ENCODE results near the gene KCNIP4. TPM values are rescaled to one million over a fixed set of nuclear protein-coding genes. Genes with fewer than 3 reads are reported as not detected.

KCNIP4 gene
- polyA plus RNA-seq, 2 donors, result 0.12 TPM; not detected in 1

GRCh38 chr4:21198683-21199082, 749.9 kb downstream of the KCNIP4 start:
- no peak overlapping the region for H3K4me3 ChIP-seq (ENCODE audit: low read depth in 1 of 2, low read length in 2 of 2)
- H3K9me3 ChIP-seq (ENCODE audit: control insufficient read depth in 2 of 2, insufficient read depth in 1 of 2, low read depth in 1 of 2, low read length in 1 of 2), result peaks cover 0 to 2% of the 10 kb centered on the region in 2 donors
- no peaks in the 10 kb centered on the region for H3K36me3 ChIP-seq (ENCODE audit: control insufficient read depth in 2 of 2, insufficient read depth in 2 of 2, low read length in 1 of 2)
- no peaks in the 10 kb centered on the region for H3K27me3 ChIP-seq (ENCODE audit: control insufficient read depth in 1 of 2, insufficient read depth in 2 of 2, low read length in 2 of 2)
- H3K27ac ChIP-seq (ENCODE audit: low read depth in 2 of 2, low read length in 1 of 2), result no peak overlapping the region
- H3K4me1 ChIP-seq (ENCODE audit: control insufficient read depth in 2 of 2, insufficient read depth in 2 of 2, low read length in 1 of 2), result no peaks in the 10 kb centered on the region
- 93 to 99% methylated on average over 4 of the region's 4 CpGs for WGBS, 2 donors

DNA sequence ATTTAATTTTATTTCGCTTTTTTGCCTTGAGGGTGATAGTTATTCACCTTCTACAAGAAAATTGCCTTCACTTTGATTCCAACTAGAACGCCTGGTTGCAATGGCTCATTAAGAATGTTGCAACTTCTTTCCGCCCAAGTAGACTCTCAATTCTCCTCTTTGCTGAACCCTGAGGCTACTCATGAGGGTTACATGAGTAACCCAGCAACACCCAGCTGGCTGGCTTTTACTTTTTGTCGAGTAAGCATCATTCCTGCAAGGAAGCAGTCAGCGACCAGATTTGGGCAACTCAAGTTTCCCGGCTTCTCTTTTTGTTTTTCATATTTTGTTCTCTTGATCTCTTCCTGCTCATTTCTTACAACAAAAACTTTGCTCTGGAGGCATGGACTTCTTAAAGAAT, 752.9 kb downstream of the KCNIP4 start:
- no peaks in the 10 kb centered on the region for H3K36me3 ChIP-seq (ENCODE audit: control insufficient read depth in 2 of 2, insufficient read depth in 2 of 2, low read length in 1 of 2)
- H3K27ac ChIP-seq (ENCODE audit: low read depth in 2 of 2, low read length in 1 of 2), result no peak overlapping the region
- 49 to 67% methylated on average over 6 of the region's 6 CpGs for WGBS, 2 donors
- H3K4me3 ChIP-seq (ENCODE audit: low read depth in 1 of 2, low read length in 2 of 2), result no peak overlapping the region
- H3K9me3 ChIP-seq (ENCODE audit: control insufficient read depth in 2 of 2, insufficient read depth in 1 of 2, low read depth in 1 of 2, low read length in 1 of 2), result peaks cover 0 to 2% of the 10 kb centered on the region in 2 donors
- H3K27me3 ChIP-seq (ENCODE audit: control insufficient read depth in 1 of 2, insufficient read depth in 2 of 2, low read length in 2 of 2), result no peaks in the 10 kb centered on the region
- H3K4me1 ChIP-seq (ENCODE audit: control insufficient read depth in 2 of 2, insufficient read depth in 2 of 2, low read length in 1 of 2), result no peaks in the 10 kb centered on the region

- H3K4me1 ChIP-seq (ENCODE audit: control insufficient read depth in 2 of 2, insufficient read depth in 2 of 2, low read length in 1 of 2), result no peaks in the 10 kb centered on the region
- no peaks in the 10 kb centered on the region for H3K36me3 ChIP-seq (ENCODE audit: control insufficient read depth in 2 of 2, insufficient read depth in 2 of 2, low read length in 1 of 2)
- 84 to 94% methylated on average over 2 of the region's 2 CpGs for WGBS, 2 donors
- no peak overlapping the region for H3K27ac ChIP-seq (ENCODE audit: low read depth in 2 of 2, low read length in 1 of 2)
- no peaks in the 10 kb centered on the region for H3K27me3 ChIP-seq (ENCODE audit: control insufficient read depth in 1 of 2, insufficient read depth in 2 of 2, low read length in 2 of 2)
- H3K9me3 ChIP-seq (ENCODE audit: control insufficient read depth in 2 of 2, insufficient read depth in 1 of 2, low read depth in 1 of 2, low read length in 1 of 2), result no peaks in the 10 kb centered on the region
- H3K4me3 ChIP-seq (ENCODE audit: low read depth in 1 of 2, low read length in 2 of 2), result no peak overlapping the region
Observed at GRCh38 chr4:21192367-21192766, 756.2 kb downstream of the KCNIP4 start.

- WGBS, 2 donors, result 75 to 86% methylated on average over 6 of the region's 6 CpGs
Observed at GRCh38 chr4:21191317-21191716, 757.3 kb downstream of the KCNIP4 start.

DNA sequence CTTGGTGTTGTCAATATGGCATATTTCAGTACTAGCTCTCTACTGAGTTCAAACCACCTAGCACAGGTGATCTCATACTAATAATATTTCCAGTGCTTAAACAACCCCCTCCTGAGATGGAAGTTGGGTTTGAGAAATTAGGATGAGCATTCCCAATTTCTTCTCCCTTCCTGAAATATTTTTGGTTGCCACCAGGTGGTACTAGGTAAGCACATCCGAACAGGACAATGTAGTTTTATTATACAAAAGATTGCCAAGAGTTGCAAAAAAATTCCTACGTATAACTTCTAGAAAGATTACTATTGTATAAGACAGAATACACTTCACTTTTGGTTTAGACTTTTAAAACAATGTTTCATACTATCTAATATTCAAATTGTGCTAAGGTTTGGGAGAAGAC, 763.8 kb downstream of the KCNIP4 start:
- H3K4me1 ChIP-seq (ENCODE audit: control insufficient read depth in 2 of 2, insufficient read depth in 2 of 2, low read length in 1 of 2), result no peaks in the 10 kb centered on the region
- H3K36me3 ChIP-seq (ENCODE audit: control insufficient read depth in 2 of 2, insufficient read depth in 2 of 2, low read length in 1 of 2), result no peaks in the 10 kb centered on the region

More at GRCh38 chr4:21191317-21191716, 757.3 kb downstream of the KCNIP4 start:
- Histone ChIP-seq H3K4me1 (ENCODE audit: control insufficient read depth in 2 of 2, insufficient read depth in 2 of 2, low read length in 1 of 2) (no peaks in the 10 kb centered on the region), H3K9me3 (ENCODE audit: control insufficient read depth in 2 of 2, insufficient read depth in 1 of 2, low read depth in 1 of 2, low read length in 1 of 2) (no peaks in the 10 kb centered on the region), H3K27ac (ENCODE audit: low read depth in 2 of 2, low read length in 1 of 2) (no peak overlapping the region), H3K27me3 (ENCODE audit: control insufficient read depth in 1 of 2, insufficient read depth in 2 of 2, low read length in 2 of 2) (no peaks in the 10 kb centered on the region), H3K36me3 (ENCODE audit: control insufficient read depth in 2 of 2, insufficient read depth in 2 of 2, low read length in 1 of 2) (no peaks in the 10 kb centered on the region), H3K4me3 (ENCODE audit: low read depth in 1 of 2, low read length in 2 of 2) (no peak overlapping the region)

GRCh38 chr4:21181716-21182115, 766.9 kb downstream of the KCNIP4 start:
- Histone ChIP-seq H3K36me3 (ENCODE audit: control insufficient read depth in 2 of 2, insufficient read depth in 2 of 2, low read length in 1 of 2) (no peaks in the 10 kb centered on the region), H3K9me3 (ENCODE audit: control insufficient read depth in 2 of 2, insufficient read depth in 1 of 2, low read depth in 1 of 2, low read length in 1 of 2) (no peaks in the 10 kb centered on the region), H3K4me3 (ENCODE audit: low read depth in 1 of 2, low read length in 2 of 2) (no peak overlapping the region), H3K27ac (ENCODE audit: low read depth in 2 of 2, low read length in 1 of 2) (no peak overlapping the region), H3K4me1 (ENCODE audit: control insufficient read depth in 2 of 2, insufficient read depth in 2 of 2, low read length in 1 of 2) (no peaks in the 10 kb centered on the region), H3K27me3 (ENCODE audit: control insufficient read depth in 1 of 2, insufficient read depth in 2 of 2, low read length in 2 of 2) (no peaks in the 10 kb centered on the region)

More for the DNA sequence above, 763.8 kb downstream of the KCNIP4 start:
- WGBS, 2 donors, result 58 to 77% methylated on average over 2 of the region's 2 CpGs
- Histone ChIP-seq H3K9me3 (ENCODE audit: control insufficient read depth in 2 of 2, insufficient read depth in 1 of 2, low read depth in 1 of 2, low read length in 1 of 2) (no peaks in the 10 kb centered on the region), H3K27ac (ENCODE audit: low read depth in 2 of 2, low read length in 1 of 2) (no peak overlapping the region), H3K27me3 (ENCODE audit: control insufficient read depth in 1 of 2, insufficient read depth in 2 of 2, low read length in 2 of 2) (no peaks in the 10 kb centered on the region), H3K4me3 (ENCODE audit: low read depth in 1 of 2, low read length in 2 of 2) (no peak overlapping the region)

GRCh38 chr4:21177871-21178270, 770.7 kb downstream of the KCNIP4 start:
- H3K9me3 ChIP-seq (ENCODE audit: control insufficient read depth in 2 of 2, insufficient read depth in 1 of 2, low read depth in 1 of 2, low read length in 1 of 2), result no peaks in the 10 kb centered on the region
- no peaks in the 10 kb centered on the region for H3K27me3 ChIP-seq (ENCODE audit: control insufficient read depth in 1 of 2, insufficient read depth in 2 of 2, low read length in 2 of 2)
- H3K36me3 ChIP-seq (ENCODE audit: control insufficient read depth in 2 of 2, insufficient read depth in 2 of 2, low read length in 1 of 2), result no peaks in the 10 kb centered on the region
- no peaks in the 10 kb centered on the region for H3K4me1 ChIP-seq (ENCODE audit: control insufficient read depth in 2 of 2, insufficient read depth in 2 of 2, low read length in 1 of 2)
- no peak overlapping the region for H3K4me3 ChIP-seq (ENCODE audit: low read depth in 1 of 2, low read length in 2 of 2)
- H3K27ac ChIP-seq (ENCODE audit: low read depth in 2 of 2, low read length in 1 of 2), result no peak overlapping the region

DNA sequence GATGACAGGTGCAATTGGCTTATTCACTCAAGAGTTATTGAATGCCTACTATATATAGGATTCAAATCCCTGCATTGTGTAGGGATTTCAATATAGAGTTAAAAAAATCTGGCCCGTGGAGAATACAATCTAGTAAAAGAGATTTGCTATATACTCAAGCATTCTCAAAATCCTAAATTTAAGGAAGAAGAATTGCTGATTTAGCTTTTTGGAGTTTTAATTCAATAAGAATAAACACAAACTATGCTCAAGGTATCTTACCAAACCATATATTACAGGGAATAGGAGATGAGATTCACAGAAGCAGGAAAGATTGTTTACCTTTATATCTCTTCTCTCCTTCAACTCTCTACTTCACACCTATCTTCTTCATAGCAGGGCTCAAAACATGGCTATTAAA, 771.5 kb downstream of the KCNIP4 start:
- Histone ChIP-seq H3K36me3 (ENCODE audit: control insufficient read depth in 2 of 2, insufficient read depth in 2 of 2, low read length in 1 of 2) (no peaks in the 10 kb centered on the region), H3K9me3 (ENCODE audit: control insufficient read depth in 2 of 2, insufficient read depth in 1 of 2, low read depth in 1 of 2, low read length in 1 of 2) (no peaks in the 10 kb centered on the region), H3K4me3 (ENCODE audit: low read depth in 1 of 2, low read length in 2 of 2) (no peak overlapping the region), H3K27ac (ENCODE audit: low read depth in 2 of 2, low read length in 1 of 2) (no peak overlapping the region), H3K4me1 (ENCODE audit: control insufficient read depth in 2 of 2, insufficient read depth in 2 of 2, low read length in 1 of 2) (no peaks in the 10 kb centered on the region), H3K27me3 (ENCODE audit: control insufficient read depth in 1 of 2, insufficient read depth in 2 of 2, low read length in 2 of 2) (no peaks in the 10 kb centered on the region)
- 54 to 61% methylated on average over 1 of the region's 1 CpG for WGBS, 2 donors

GRCh38 chr4:21167711-21168110, 780.9 kb downstream of the KCNIP4 start:
- H3K4me1 ChIP-seq (ENCODE audit: control insufficient read depth in 2 of 2, insufficient read depth in 2 of 2, low read length in 1 of 2), result no peaks in the 10 kb centered on the region
- H3K27me3 ChIP-seq (ENCODE audit: control insufficient read depth in 1 of 2, insufficient read depth in 2 of 2, low read length in 2 of 2), result no peaks in the 10 kb centered on the region
- H3K36me3 ChIP-seq (ENCODE audit: control insufficient read depth in 2 of 2, insufficient read depth in 2 of 2, low read length in 1 of 2), result no peaks in the 10 kb centered on the region
- WGBS, 2 donors, result 25 to 37% methylated on average over 1 of the region's 1 CpG
- no peak overlapping the region for H3K4me3 ChIP-seq (ENCODE audit: low read depth in 1 of 2, low read length in 2 of 2)
- H3K9me3 ChIP-seq (ENCODE audit: control insufficient read depth in 2 of 2, insufficient read depth in 1 of 2, low read depth in 1 of 2, low read length in 1 of 2), result no peaks in the 10 kb centered on the region
- no peak overlapping the region for H3K27ac ChIP-seq (ENCODE audit: low read depth in 2 of 2, low read length in 1 of 2)

- 61 to 62% methylated on average over 4 of the region's 4 CpGs for WGBS, 2 donors
- Histone ChIP-seq H3K27me3 (ENCODE audit: control insufficient read depth in 1 of 2, insufficient read depth in 2 of 2, low read length in 2 of 2) (no peaks in the 10 kb centered on the region), H3K4me3 (ENCODE audit: low read depth in 1 of 2, low read length in 2 of 2) (no peak overlapping the region), H3K27ac (ENCODE audit: low read depth in 2 of 2, low read length in 1 of 2) (no peak overlapping the region), H3K36me3 (ENCODE audit: control insufficient read depth in 2 of 2, insufficient read depth in 2 of 2, low read length in 1 of 2) (no peaks in the 10 kb centered on the region), H3K9me3 (ENCODE audit: control insufficient read depth in 2 of 2, insufficient read depth in 1 of 2, low read depth in 1 of 2, low read length in 1 of 2) (no peaks in the 10 kb centered on the region), H3K4me1 (ENCODE audit: control insufficient read depth in 2 of 2, insufficient read depth in 2 of 2, low read length in 1 of 2) (no peaks in the 10 kb centered on the region)
Observed at GRCh38 chr4:21155367-21155766, 793.2 kb downstream of the KCNIP4 start.
